Vagina (tissue), 2 donors: ENCODE results near the gene GRK4. TPM values are rescaled to one million over a fixed set of nuclear protein-coding genes. Genes with fewer than 3 reads are reported as not detected.
A peak's percentile ranks its signal among the peaks of the same experiment; 100 is the strongest.
"Not testable (repeated sequence)": the region's sequence is repeated elsewhere in the genome, so short reads cannot be mapped to it uniquely, and the experiment has no call there.

Experiments
- DNase-seq, 2 donors: peaks; one replicate each; pipeline ENCODE4 v3.0.0-alpha.2; 2017; ENCODE audit errors: extremely low spot score in 2 of 2
- H3K27ac ChIP-seq: fragments of 200-600 bp; sonication (generic); one replicate; pipeline ENCODE4 v1.5.1; 2019
- H3K27me3 ChIP-seq: fragments of 200-600 bp; sonication (generic); one replicate; pipeline ENCODE4 v1.5.1; 2019
- H3K36me3 ChIP-seq, 2 donors: fragments of 200-600 bp; sonication (generic); one replicate each; pipeline ENCODE4 v1.5.1; 2017 to 2019
- H3K4me1 ChIP-seq: fragments of 200-600 bp; sonication (generic); one replicate; pipeline ENCODE4 v1.5.1; 2019
- H3K4me3 ChIP-seq, 2 donors: fragments of 200-600 bp; sonication (generic); 1 replicate in 1 of 2; 2 replicates in 1 of 2; pipeline ENCODE4 v1.5.1; 2016 to 2019
- H3K9me3 ChIP-seq: fragments of 200-600 bp; sonication (generic); one replicate; pipeline ENCODE4 v1.5.1; 2019
- POLR2A ChIP-seq, 2 donors: fragments of 450-650 bp; IDR thresholded peaks; one replicate each; pipeline ENCODE4 v1.6.1; 2017; ENCODE audit warnings: antibody characterized with exemption in 2 of 2, mild to moderate bottlenecking in 2 of 2, moderate library complexity in 2 of 2
- POLR2AphosphoS5 ChIP-seq, 2 donors: sonication (generic); formaldehyde crosslinking; IDR thresholded peaks; one replicate each; pipeline ENCODE4 v1.9.0; 2017; ENCODE audit warnings: antibody characterized with exemption in 2 of 2, mild to moderate bottlenecking in 2 of 2, low read depth in 1 of 2; ENCODE audit not compliant: insufficient read depth in 1 of 2
- intact Hi-C: fragments of 100-400 bp; cut with DNase I; formaldehyde crosslinking; loops from one replicate; pipeline ENCODE4 v1.15.1; 2023
- total RNA-seq: library from RNA; depleted of rRNA; stranded (reverse); fragments of >200 nt; gene quantifications from one replicate; pipeline ENCODE4 v1.2.3, GENCODE V29; 2016
- TF ChIP-seq, protein P1 (sequence below), 3 experiments: fragments of 450-650 bp in 2 of 3; fragments of 200-600 bp in 1 of 3; sonication (generic) in 1 of 3; IDR thresholded peaks; one replicate each; pipeline ENCODE4 v1.5.1; 2017 to 2019; ENCODE audit warnings: antibody characterized with exemption in 3 of 3, mild to moderate bottlenecking in 2 of 3, moderate library complexity in 2 of 3

Gene GRK4
- total RNA-seq, 1 donor from 2014 or later, result 2.7 TPM

DNA sequence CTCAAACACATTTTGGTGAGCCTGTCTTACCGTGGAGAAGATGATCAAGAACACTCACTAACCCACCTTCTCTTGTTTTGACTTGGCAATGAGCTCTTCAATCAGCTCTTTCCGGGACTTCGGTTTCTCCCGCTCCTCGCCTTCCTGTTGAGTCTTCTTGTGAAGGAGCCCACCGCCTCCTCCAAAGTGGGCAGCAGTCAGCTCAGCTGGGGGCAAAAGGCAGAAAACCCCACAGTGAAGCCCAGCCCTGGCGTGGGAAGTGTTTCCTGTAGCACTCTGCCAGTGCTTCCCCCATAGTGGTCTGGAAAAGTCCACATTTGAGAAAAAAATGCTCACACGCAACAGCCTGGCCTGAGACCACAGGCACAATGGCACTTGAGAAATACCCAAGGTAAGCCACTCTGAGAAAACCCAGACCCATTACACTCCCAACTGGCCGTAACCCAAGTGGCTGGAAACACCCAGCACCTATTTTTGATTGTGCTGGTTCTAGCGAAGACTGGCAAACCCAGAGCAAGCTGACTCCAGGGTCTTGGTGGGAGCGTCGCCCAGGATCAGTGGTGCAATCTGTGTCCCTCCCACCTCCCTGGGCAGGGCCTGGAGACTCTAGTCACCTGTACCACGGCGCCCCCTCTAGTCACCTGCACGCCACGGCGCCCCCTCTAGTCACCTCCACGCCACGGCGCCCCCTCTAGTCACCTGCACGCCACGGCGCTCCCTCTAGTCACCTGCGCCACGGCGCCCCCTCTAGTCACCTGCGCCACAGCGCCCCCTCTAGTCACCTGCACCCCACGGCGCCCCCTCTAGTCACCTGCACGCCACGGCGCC is 8.8 kb upstream of the GRK4 start:
- Histone ChIP-seq H3K9me3 (no peaks in the 10 kb centered on the region), H3K27me3 (no peaks in the 10 kb centered on the region), H3K4me1 (no peaks in the 10 kb centered on the region), H3K4me3 (no peak overlapping the region), H3K27ac (no peak overlapping the region), H3K36me3 (peaks cover 0 to 79% of the 10 kb centered on the region in 2 donors)
- peak in 1 of 2 donors; percentile 76 for DNase-seq
- TF ChIP-seq, protein P1, sequence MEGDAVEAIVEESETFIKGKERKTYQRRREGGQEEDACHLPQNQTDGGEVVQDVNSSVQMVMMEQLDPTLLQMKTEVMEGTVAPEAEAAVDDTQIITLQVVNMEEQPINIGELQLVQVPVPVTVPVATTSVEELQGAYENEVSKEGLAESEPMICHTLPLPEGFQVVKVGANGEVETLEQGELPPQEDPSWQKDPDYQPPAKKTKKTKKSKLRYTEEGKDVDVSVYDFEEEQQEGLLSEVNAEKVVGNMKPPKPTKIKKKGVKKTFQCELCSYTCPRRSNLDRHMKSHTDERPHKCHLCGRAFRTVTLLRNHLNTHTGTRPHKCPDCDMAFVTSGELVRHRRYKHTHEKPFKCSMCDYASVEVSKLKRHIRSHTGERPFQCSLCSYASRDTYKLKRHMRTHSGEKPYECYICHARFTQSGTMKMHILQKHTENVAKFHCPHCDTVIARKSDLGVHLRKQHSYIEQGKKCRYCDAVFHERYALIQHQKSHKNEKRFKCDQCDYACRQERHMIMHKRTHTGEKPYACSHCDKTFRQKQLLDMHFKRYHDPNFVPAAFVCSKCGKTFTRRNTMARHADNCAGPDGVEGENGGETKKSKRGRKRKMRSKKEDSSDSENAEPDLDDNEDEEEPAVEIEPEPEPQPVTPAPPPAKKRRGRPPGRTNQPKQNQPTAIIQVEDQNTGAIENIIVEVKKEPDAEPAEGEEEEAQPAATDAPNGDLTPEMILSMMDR (IDR thresholded peaks at IDR 0.05), result no peak
- TF ChIP-seq POLR2AphosphoS5 (IDR thresholded peaks at IDR 0.05; ENCODE audit: insufficient read depth in 1 of 2, low read depth in 1 of 2) (no peak), POLR2A (IDR thresholded peaks at IDR 0.05) (no peak)
- intact Hi-C loops, result no loop called here

DNA sequence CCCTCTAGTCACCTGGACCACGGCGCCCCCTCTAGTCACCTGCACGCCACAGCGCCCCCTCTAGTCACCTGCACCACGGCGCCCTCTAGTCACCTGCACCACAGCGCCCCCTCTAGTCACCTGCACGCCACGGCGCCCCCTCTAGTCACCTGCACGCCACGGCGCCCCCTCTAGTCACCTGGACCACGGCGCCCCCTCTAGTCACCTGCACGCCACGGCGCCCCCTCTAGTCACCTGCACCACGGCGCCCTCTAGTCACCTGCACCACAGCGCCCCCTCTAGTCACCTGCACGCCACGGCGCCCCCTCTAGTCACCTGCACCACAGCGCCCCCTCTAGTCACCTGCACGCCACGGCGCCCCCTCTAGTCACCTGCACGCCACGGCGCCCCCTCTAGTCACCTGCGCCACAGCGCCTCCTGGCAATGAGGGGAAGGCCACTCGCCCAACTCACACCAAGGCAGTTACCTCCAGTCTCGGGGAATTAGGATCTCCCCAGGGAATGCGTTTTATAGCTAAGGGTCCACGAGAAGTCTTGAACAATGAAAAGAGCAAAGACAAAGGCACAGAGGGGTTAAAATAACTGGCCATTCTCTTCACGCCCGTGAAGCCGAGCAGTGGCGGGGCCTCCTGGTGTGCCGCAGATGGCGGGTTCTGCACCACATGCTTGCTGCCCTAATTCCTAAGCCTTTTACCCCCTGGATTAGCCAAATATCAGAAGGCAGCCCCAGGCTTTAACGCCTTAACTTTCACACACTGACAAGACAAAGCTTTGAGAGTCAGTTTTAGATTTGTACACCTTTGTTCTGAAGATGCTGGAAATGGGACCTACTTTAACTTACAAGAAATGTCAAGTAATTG is 8.0 kb upstream of the GRK4 start:
- H3K4me1 ChIP-seq, intact Hi-C loops: not testable (repeated sequence)

DNA sequence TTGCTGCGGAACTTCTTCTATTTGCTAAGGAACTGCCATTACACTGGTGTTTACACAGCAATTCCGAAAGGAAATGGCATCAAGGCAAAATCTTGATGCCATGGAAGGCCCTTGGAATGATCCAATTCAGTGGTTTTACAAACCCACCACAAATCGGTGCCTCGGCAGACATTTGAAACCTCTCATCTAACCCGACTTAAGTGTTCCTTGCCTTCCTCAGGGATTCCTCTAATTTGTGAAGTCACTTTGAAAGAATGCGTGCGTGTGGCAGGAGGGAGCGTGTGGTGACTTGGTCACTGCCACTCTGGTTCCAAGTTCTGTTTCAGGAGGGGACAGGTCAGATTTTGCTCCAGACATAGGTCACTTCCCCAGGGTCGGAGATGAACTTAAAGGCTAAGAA is 4.9 kb upstream of the GRK4 start:
- Histone ChIP-seq H3K4me1 (peaks cover 15% of the 10 kb centered on the region), H3K4me3 (no peak overlapping the region), H3K27ac (no peak overlapping the region), H3K9me3 (no peaks in the 10 kb centered on the region), H3K36me3 (peaks cover 0 to 40% of the 10 kb centered on the region in 2 donors), H3K27me3 (no peaks in the 10 kb centered on the region)
- intact Hi-C loops, result no loop called here
- no peak for DNase-seq
- TF ChIP-seq POLR2A (IDR thresholded peaks at IDR 0.05), result no peak
- no peak for TF ChIP-seq POLR2AphosphoS5 (IDR thresholded peaks at IDR 0.05; ENCODE audit: insufficient read depth in 1 of 2, low read depth in 1 of 2)
- TF ChIP-seq, protein P1 (IDR thresholded peaks at IDR 0.05), result no peak

More for the DNA sequence above, 8.0 kb upstream of the GRK4 start:
- DNase-seq, H3K27me3 ChIP-seq, H3K4me3 ChIP-seq, H3K27ac ChIP-seq, H3K9me3 ChIP-seq: not testable (repeated sequence)
- H3K36me3 ChIP-seq, result peaks cover 0 to 71% of the 10 kb centered on the region in 2 donors

DNA sequence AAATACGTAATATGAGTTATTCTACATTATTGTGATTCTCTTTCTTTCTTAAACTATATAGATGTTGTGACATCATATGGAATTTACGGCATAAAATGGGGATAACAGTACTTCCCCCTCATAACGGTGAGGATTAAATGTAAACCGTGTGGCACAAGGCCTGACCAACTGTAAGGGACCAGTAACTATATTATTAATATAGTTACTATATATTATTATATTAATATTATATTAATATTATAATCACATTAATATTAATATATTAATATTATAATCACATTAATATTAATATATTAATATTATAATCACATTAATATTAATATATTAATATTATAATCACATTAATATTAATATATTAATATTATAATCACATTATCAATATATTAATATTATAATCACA is 2.9 kb upstream of the GRK4 start:
- H3K27me3 ChIP-seq, DNase-seq, H3K27ac ChIP-seq, H3K4me3 ChIP-seq, intact Hi-C loops, H3K9me3 ChIP-seq: not testable (repeated sequence)
- peaks cover 27% of the 10 kb centered on the region for H3K4me1 ChIP-seq
- peaks cover 0 to 25% of the 10 kb centered on the region in 2 donors for H3K36me3 ChIP-seq

DNA sequence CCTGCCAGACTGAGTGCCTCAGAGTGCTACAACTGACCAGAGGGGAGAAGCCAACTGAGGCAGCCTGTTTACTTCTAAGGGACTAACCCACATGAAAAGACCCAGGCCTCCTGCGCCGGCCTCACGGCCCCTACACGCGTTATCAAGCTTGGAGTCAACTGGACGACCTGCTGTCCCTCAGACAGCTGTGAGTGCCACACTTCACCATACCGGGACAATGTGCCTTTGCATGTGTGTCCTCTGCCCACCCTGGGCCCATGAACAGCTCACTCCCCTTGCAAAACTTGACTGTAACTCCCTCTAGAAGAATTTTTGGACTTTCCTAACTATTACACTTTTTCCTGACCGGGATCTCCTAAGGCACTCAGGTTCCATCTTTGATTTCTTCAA is 2.0 kb upstream of the GRK4 start:
- H3K4me3 ChIP-seq, result peak overlapping the region; percentile 76 to 95
- intact Hi-C loops, result no loop called here
- H3K36me3 ChIP-seq, result peaks cover 0 to 15% of the 10 kb centered on the region in 2 donors
- H3K9me3 ChIP-seq, result no peaks in the 10 kb centered on the region
- TF ChIP-seq POLR2A (IDR thresholded peaks at IDR 0.05), result no peak
- no peak for TF ChIP-seq POLR2AphosphoS5 (IDR thresholded peaks at IDR 0.05; ENCODE audit: insufficient read depth in 1 of 2, low read depth in 1 of 2)
- TF ChIP-seq, protein P1 (IDR thresholded peaks at IDR 0.05), result no peak
- peak in 1 of 2 donors; percentile 83 for DNase-seq
- no peak overlapping the region for H3K27ac ChIP-seq
- no peaks in the 10 kb centered on the region for H3K27me3 ChIP-seq
- H3K4me1 ChIP-seq, result peaks cover 27% of the 10 kb centered on the region
